NOMO-1 treated with DMSO at 0.1 percent for 48 hours (cell line): ENCODE data around the gene RAB17.

ENCODE experiments used
- DNase-seq: peaks from one replicate; lab custom pipeline; 2025; ENCODE audit not compliant: unreplicated experiment; lab: John Stamatoyannopoulos, UW

Gene RAB17

DNA sequence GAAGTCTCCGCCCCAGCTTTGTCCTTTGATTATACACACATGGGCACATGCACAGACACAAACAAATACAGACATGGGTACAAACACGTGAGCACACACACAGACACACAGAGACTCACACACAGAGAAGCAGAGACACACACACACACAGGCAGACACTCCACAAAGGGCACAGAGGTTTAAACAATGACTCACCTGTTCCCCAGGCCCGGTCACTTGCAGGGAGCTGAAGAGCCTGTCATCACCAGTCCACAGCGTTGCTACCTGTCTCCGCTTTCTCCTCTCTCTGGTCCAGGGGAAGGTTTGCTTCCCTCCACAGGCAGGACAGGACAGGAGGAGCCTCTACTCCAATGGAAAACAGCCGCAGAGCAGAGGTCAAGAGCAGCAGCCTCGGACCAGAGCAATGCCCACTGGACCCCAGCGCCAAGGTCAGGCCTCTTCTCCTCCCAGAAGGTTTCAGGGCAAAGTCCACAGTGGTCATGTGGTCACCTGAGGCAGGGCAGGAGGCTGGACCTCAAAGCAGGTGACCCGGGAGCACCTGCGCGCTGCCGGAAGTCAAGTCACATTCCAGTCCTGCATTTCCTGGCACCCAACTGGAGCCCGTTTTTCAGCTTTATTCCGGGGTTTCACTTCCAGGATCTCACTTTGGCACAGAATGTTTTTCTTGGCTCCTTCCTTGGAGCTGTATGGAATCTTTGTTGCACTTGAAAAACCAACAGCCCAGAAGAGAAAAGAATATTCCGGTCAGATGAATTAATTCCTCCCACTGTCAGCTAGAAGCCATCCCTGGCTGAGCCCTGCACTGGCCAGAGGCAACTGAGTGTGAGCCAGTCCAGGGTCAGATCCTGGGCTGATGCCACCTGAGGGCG is at the start of gene RAB17:
RAB17 (minus strand) TSS at position 463 of the 869 bp plus-strand sequence. CDS start 4,580 bp downstream, outside the sequence.
- DNase-seq, result no peak

DNA sequence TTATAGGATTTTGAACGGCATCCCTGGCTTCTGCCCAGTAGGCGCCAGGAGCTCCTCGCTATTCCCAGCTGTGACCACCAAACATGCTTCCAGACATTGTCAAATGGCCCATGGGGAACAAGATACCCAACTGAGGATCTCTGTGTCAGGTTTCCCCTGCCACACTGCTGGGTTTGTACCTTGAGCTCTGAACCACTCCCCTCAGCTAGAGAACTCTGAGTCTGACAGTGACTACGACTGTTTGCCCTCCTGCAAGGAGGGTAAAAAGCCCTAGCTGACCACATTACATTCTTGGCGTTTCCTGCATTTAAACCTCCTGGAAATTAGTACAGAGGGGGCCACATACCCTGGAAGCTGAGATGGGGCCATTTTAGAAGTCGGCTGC is 49.3 kb upstream of the RAB17 start:
- DNase-seq, result no peak

DNA sequence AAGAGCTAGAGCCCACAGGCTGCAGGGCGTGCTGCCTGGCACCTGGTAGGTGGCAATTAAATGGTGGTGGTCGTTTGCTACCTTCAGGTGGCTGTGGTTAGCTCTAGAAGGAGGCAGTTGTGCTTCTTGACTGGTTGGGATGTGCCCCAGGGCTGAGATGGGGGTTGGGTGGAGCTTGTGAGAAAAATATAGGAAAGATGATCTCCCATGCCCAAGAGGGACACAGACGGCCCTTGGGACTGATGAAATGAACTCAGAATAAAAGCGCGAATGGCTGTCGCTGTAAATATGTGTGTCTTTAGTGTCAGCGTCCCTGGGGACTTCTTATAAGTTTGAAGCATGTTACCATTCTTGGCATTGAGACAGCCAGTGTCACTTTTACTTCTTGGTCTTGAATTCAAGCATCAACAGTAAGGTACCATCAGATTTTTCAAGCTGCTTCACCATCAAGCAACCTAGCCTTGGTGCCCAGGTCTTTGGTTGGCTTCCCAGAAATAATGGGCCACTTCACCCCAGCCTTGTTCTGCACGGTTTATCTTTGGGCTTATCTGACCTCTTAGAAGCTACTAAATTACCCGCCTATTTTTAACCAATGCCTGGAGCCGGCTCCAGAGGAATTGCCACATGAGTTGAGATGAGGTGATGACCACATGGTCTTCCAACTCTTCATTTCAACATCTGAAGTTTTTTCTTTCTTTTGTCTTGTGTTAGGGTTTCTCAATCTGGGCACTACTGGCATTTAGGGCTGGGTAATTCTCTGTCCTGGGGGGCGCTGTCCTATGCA is 48.7 kb upstream of the RAB17 start:
- DNase-seq, result no peak

- no peak for DNase-seq
Measured at GRCh38 chr2:237638176-237638575, 47.6 kb upstream of the RAB17 start.

GRCh38 chr2:237637429-237638135 is 47.0 kb upstream of the RAB17 start:
- no peak for DNase-seq

GRCh38 chr2:237636578-237636977 is 46.0 kb upstream of the RAB17 start:
- no peak for DNase-seq

DNA sequence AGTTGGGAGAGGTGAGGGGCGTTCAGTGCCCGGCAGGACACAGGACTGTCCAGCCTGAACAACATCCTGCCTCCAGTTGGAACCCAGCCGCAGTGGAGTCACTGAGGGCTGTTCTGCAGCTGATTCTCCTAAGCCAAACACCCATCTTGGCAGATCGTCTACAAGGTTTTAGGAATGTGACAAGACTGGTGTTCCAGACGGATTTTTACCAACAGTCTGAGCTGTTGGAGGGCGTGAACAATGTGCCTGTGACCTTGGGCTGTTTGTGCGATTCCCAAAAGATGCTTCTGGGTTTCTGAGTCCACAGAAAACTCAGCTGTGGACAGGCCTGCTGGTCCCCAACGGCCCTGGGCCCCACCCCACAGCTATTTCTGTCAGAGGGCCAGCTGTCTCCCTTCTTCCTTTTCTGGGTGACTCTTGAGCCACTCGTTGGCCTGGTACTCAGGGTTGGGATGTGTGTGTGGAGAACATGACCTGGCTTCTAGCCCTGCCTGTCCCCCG is 42.6 kb upstream of the RAB17 start:
- no peak for DNase-seq

DNA sequence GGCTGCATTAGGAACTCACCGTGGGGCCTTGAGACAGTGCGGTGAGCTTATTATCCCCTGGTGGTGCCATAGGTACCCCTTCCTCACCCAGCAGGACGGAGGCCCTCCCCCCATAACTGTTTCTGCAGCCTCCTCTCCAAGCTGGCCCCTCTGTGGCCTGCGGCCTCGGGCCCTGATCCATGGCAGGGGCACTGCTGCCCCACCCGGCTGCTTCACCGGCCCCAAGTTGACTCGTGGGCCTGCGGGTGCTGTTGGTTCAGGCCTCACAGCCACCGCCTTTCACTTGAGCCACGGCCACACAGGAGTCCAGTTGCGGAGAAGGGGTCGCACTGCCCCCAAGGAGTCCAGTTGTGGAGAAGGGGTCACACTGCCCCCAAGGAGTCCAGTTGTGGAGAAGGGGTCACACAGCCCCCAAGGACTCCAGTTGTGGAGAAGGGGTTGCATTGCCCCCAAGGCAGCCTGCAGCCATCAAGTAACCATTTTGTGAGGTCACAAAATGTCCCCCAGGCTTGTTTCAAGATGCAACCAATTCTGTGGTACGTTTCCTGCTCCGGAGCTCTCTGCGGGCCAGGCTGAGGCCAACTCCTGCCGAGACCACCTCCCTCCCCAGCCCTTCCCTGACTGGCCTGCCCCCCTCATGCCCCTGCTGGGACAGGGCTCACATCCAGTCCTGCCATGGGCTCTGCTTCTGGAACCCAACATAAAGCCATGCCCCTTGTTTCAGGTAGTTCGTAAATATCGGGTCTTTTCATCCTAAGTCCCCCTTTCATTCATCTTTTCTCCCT is 41.5 kb upstream of the RAB17 start:
- no peak for DNase-seq

GRCh38 chr2:237631007-237631785 is 40.7 kb upstream of the RAB17 start:
- DNase-seq, result no peak

DNA sequence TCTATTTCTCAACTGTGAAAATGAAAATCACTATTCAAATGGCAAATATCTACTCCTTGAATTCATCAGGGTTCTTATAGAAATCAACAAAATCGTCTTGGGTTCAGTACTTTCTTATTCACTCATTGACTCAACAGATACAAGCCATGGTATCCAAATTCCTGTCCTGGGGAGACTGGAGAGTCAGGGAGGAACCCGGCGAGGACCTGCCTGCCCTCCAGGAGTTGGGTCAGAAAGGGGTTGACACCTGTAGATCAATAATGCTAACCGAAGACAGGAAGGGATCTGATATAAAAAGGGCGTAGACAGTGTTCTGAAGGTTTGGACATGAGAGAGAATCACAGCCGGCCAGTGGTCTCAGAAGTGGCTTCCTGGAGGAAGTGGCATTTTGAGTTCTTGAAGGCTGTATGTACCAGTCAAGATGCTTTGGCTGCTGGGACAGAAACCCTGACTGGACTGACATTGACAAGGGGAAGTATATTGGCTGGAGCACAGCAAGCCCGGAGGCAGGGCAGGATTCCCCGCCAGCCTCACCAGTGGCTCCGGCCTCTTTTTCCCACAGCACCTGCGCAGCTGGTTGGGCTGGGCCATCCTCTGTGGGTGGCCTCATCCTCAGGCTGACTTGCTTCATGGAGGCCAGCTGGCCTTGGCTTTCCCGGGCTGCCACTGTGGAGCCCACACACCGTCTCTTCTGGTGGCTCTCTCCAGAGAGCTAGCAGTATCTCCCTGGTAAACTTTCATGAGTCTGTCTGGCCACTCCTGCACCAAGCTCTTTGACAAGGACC is 39.9 kb upstream of the RAB17 start:
- no peak for DNase-seq

DNA sequence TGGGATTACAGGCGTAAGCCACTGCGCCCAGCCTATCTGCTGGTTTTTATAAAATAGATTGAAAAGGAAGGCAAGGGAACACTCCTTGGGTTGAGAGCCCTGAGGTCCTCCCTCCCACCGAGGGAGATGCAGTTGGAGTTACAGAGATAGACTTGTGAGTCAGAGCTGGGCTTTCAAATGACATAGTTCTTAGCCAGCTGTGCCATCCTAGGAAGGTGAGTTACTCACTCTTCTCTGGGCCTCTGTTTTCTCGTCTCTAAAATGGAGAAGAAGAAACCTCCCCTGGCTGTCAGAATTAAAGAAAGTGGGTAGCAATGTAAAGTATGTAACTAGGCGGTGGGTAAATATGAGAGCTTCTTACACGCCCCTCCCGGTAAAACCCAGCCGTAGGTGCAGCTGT is 39.2 kb upstream of the RAB17 start:
- DNase-seq, result no peak

DNA sequence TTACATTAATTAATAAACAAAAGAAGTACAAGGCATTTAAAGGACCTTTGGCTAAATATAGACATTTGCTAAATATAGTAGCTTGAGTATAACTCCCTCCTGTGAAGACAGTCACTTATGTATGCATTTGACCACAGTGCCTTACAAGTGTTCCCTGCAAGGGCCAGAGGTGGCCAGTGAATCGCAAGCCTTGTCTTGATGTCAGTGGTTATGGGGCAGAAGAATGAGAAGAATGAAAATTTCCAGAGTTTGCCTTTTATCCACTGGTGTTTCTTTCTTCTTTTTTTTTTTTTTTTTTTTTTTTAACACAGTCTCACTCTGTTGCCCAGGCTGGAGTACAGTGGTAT is 38.6 kb upstream of the RAB17 start:
- DNase-seq, result no peak

DNA sequence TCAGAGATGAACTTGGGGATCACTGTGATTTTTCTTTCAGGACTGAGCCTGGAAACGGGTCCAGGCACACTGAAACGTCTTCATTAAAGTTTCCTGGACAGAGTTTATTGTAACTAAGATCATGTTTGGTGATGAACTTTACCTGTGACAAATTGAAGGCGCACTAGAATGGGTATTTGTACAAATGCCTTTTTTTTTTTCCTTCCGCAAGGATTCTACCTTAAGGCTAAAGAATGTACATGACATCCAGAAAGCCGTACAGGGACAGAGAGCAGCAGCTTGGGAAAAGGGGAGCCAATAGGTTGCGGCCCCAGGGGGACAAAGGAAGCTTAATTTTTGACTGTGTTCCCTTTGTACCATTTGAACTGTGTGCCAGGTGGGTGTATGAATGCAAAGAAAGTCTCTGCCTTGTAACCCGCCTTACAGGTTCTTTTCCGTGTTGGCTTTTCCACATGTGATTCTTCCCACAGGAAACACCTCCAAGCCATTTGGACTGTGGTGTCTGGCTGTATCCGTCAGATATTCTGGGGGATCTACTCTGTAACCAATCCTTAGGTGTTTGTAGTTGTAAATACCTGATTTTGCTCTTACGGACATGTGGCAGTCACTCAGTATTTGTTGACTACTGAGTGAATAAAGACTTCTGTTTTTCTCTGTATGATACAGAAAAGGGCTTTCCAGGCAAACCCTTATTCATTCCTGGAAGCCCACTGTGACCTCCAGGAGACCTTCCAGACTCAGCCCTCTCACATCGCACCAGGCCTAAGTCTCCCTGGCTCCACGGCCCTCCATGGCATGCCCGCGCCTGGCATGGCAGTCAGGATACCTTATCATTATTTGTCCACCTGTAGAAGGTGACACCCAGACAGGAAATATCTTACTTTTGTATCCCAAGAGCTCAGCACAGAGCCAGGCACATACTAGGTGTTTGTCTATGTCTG is 38.0 kb upstream of the RAB17 start:
- DNase-seq, result no peak

DNA sequence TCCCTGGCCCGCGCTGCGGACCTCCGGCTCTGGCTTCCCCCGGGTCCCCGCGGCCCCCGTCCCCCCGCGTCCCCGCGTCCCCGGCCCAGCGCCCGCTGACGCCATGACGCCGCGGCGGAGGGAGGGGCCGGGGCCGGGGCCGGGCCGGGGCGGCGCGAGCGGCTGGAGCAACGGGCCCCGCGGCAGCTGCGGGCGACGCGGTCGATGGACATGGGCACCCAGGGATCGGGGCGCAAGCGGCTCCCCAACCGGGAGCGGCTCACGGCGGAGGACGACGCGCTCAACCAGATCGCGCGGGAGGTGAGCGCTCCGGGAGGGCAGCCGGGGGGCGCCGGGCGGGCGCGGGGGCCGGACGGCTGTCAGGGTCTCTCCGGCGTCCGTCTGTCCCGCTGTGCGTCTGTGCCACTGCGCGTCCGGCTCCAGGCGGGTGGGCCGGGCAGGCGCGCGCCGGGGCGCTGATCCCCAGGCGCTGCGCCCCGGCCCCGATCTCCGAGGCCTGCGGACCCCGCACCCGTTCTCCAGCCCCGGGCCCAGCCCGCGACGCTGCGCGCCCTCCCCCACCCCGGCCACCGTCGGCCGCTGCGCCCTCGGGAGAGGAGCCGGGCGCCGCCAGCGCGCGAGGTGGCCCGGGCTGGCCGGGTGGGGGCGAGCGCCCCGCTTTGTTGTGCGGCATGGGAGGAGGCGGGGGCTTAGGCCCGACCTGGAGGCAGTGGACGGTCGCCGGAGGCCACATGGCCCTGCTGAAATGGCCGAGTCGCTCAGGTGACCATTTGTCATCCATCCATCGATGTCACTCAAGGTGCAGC is 37.1 kb upstream of the RAB17 start, which contains the start of gene LRRFIP1:
LRRFIP1 (plus strand) TSS at position 147 of the 806 bp plus-strand sequence; CDS start at position 205, 58 bp downstream.
- DNase-seq, result no peak

GRCh38 chr2:237626813-237627440 is 36.4 kb upstream of the RAB17 start:
- no peak for DNase-seq

GRCh38 chr2:237625777-237626176 is 35.2 kb upstream of the RAB17 start:
- no peak for DNase-seq
